ENCODE data around the gene STPG2. TPM values are rescaled to one million over a fixed set of nuclear protein-coding genes. Genes with fewer than 3 reads are reported as not detected.
A peak's percentile ranks its signal among the peaks of the same experiment; 100 is the strongest.

Gene STPG2
- total RNA-seq, 4 donors from 2014 or later: 0.24 to 0.56 (median 0.47) TPM; not detected in 1

DNA sequence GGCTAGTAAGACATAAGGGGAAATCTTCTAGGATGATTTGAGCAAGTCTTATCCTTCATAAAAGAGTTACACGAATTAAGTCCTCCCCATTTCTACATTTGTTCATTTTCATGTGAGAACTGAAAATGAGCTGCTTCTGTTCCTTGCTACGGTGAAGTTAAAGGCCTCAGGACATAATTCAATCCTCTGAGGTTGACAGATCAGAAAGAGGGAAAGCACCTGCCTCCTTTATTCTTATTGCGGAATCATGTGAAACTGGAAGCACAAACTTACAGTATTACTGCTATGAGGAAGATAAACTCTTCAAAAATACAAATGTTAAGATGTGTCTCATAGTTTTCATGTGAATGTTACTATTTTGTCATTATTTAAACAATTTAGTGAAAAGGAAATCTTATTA, 395.3 kb downstream of the STPG2 start:
- no peak for DNase-seq (ENCODE audit: low spot score)
- no peak for ATAC-seq (ENCODE audit: low FRiP score)
- TF ChIP-seq, protein P1, sequence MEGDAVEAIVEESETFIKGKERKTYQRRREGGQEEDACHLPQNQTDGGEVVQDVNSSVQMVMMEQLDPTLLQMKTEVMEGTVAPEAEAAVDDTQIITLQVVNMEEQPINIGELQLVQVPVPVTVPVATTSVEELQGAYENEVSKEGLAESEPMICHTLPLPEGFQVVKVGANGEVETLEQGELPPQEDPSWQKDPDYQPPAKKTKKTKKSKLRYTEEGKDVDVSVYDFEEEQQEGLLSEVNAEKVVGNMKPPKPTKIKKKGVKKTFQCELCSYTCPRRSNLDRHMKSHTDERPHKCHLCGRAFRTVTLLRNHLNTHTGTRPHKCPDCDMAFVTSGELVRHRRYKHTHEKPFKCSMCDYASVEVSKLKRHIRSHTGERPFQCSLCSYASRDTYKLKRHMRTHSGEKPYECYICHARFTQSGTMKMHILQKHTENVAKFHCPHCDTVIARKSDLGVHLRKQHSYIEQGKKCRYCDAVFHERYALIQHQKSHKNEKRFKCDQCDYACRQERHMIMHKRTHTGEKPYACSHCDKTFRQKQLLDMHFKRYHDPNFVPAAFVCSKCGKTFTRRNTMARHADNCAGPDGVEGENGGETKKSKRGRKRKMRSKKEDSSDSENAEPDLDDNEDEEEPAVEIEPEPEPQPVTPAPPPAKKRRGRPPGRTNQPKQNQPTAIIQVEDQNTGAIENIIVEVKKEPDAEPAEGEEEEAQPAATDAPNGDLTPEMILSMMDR (IDR thresholded peaks at IDR 0.05): no peak

DNA sequence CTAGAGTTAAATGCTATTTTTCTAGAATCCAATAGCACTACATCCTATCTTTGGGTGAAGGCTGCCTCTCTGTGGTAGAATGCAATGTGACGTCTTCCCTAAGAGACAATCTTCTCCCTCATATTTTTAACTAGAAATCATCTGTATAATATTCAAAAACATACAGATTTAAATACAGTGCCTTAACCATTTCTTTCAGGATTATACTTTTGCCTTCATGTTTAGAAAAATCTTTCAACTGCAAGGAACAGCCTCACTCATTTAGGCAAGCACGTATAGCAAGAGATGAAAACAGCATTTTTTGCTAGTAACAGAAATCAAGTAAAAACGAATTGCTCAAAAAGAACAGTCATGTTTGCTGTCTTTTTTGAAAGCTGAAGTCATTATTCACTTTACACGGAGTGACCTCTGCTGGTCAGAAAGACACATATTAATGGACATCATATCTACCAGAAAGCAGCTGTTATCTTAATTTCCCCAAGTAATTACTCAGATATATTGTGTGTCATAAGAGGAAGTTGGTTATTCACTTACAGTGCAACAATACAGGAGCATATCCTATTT, 422.3 kb downstream of the STPG2 start:
- ATAC-seq (ENCODE audit: low FRiP score) (peak; percentile 59), DNase-seq (ENCODE audit: low spot score) (no peak)
- TF ChIP-seq, protein P1 (IDR thresholded peaks at IDR 0.05): no peak

DNA sequence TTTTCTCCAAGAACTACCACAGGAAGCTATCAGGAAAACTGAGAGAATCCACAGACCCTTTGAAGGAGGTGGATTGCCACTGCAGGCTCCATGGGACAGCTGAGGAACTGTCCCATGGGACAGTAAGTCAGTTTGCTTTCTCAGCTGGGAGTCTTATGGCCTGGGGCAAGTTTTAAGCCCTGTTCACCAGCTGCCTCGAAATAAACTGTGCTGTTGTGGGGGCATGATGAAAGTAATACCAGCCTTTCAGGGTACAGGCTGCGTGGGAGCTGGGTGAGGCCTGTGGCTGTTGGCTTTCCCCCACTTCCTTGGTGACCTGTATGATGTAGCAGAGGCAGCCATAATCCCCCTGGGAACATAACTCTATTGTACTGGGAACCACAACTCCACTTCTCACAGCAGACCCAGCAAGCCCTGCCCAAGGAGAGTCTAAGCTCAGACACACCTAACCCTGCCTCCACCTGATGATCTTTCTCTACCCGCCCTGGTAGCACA, 452.1 kb downstream of the STPG2 start:
- ATAC-seq (ENCODE audit: low FRiP score) (no peak), DNase-seq (ENCODE audit: low spot score) (no peak)
- TF ChIP-seq, protein P1 (IDR thresholded peaks at IDR 0.05): no peak

DNA sequence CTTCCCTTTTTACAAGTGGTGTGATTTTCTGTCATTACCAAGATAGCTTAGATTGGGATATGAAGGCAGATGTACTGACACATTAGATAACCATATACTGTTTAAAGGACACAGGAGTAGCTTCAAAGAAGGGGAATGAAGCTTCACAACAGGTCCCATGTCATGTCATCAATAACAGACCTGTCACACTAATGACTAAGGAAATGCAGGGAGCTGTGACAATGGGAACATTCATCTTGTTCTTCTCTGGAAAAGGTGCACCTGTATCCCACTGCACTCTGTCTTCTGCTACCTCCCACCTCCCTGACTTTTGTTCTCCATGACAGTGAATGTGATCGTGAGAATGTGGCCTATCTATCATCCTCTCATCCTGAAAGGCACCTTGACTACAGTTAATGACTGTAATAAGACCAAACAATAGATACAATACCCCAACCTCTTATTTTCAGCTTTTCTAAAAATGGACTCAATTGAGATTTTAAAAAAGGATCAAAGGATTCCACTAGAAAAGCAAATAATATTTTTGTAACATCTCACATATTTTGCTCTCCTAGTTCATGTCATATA, 472.5 kb downstream of the STPG2 start:
- TF ChIP-seq, protein P1 (IDR thresholded peaks at IDR 0.05): no peak
- DNase-seq (ENCODE audit: low spot score) (no peak), ATAC-seq (ENCODE audit: low FRiP score) (no peak)

DNA sequence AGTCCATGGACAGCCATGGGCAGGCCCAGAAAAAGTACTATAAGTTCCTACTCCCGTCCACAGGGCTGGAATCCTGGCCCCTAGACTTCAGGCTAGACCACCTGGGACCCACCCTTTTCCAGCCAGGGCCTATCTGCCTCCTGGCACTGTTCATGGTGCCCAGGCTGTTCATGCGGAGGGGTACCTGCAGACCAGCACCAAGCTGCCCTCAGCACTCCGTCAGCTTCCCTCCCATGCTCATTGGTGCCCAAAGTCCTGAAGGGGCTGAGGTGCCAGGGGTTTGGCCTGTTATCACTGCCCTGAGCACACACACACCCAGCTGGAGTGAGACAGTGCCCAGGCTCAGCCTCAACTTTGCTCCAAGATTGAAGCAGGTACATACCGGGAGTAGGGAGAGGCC, 477.7 kb downstream of the STPG2 start:
- DNase-seq (ENCODE audit: low spot score): no peak
- TF ChIP-seq, protein P1 (IDR thresholded peaks at IDR 0.05): no peak
- no peak for ATAC-seq (ENCODE audit: low FRiP score)

DNA sequence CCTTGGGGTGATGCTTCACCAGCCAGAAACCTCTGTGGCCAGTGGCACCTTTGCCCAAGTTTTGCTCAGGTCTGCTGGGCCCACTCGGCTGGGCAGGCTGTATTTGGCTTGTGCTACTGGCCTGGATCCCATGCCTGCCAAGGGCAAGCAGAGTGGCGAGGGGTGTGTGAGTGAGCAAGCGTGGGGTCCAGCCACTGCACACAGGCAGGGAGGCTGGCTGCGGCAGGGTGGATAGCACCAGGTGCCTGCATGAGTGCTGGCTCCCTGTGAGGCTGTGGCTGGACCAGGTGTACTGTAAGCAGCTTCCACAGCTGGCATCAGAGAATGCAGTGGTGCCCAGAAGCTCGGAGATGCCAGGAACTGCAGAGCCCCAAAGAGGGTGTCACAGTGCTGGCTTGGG, 478.5 kb downstream of the STPG2 start:
- no peak for ATAC-seq (ENCODE audit: low FRiP score)
- no peak for DNase-seq (ENCODE audit: low spot score)
- TF ChIP-seq, protein P1 (IDR thresholded peaks at IDR 0.05): no peak

DNA sequence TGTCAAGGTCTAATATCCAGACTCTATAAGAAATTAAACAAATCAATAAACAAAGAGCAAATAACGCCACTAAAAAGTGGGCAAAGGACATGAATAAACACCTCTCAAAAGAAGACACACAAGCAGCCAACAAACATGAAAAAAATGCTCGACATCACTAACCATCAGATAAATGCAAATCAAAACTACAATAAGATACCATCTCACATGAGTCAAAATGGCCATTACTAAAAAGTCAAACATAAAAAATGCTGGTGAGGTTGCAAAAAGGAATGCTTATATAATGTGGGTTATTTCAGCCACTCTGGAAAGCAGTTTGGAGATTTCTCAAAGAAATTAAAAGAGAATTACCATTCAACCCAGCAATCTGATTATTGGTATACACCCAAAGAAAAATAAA, 481.1 kb downstream of the STPG2 start:
- TF ChIP-seq, protein P1 (IDR thresholded peaks at IDR 0.05): no peak
- DNase-seq (ENCODE audit: low spot score): no peak
- ATAC-seq (ENCODE audit: low FRiP score): no peak

Data from omental fat pad (tissue), 4 donors.